OCI-LY3 (cell line): ENCODE measurements around the gene SLC16A7.

Source experiments
- H2AFZ ChIP-seq: fragments of 200-600, 300-600 bp; shearing (Covaris generic); 2 replicates; pipeline ENCODE4 v1.6.0; 2014; ENCODE audit warnings: antibody characterized with exemption, low read depth, low read length
- H3K27ac ChIP-seq: fragments of 200-600, 300-600 bp; sonication (generic); 2 replicates; pipeline ENCODE4 v1.5.1; 2014; ENCODE audit warnings: mild to moderate bottlenecking, low read length, moderate library complexity, mixed read lengths
- H3K27me3 ChIP-seq: fragments of 200-600, 300-600 bp; sonication (generic); 2 replicates; pipeline ENCODE4 v1.6.1; 2014; ENCODE audit warnings: low read depth, low read length, mixed read lengths
- H3K36me3 ChIP-seq: fragments of 200-600, 300-600 bp; sonication (generic); replicated peaks from 2 replicates; pipeline ENCODE3; 2014; ENCODE audit warnings: low read depth, low read length, mixed read lengths
- H3K4me1 ChIP-seq: fragments of 300-600, 200-600 bp; sonication (generic); 2 replicates; pipeline ENCODE4 v1.6.1; 2014; ENCODE audit warnings: low read length, mixed read lengths
- H3K4me2 ChIP-seq: fragments of 200-600, 300-600 bp; sonication (generic); 2 replicates; pipeline ENCODE4 v1.6.1; 2014; ENCODE audit warnings: low read length, mixed read lengths
- H3K4me3 ChIP-seq: fragments of 300-600, 200-600 bp; sonication (generic); 2 replicates; pipeline ENCODE4 v1.5.1; 2014; ENCODE audit warnings: antibody characterized with exemption, mild to moderate bottlenecking, low read length, moderate library complexity
- H3K79me2 ChIP-seq: fragments of 300-600, 200-600 bp; shearing (Covaris generic); 2 replicates; pipeline ENCODE4 v1.6.1; 2014; ENCODE audit warnings: mild to moderate bottlenecking, low read length, mixed read lengths
- H3K9ac ChIP-seq: fragments of 300-600, 200-600 bp; shearing (Covaris generic); 2 replicates; pipeline ENCODE4 v1.6.0; 2014; ENCODE audit warnings: mild to moderate bottlenecking, low read length, moderate library complexity
- H3K9me3 ChIP-seq: fragments of 200-600, 300-600 bp; shearing (Covaris generic); 2 replicates; pipeline ENCODE4 v1.6.1; 2014; ENCODE audit warnings: low read length, mixed read lengths; ENCODE audit not compliant: insufficient read depth
- H4K20me1 ChIP-seq: fragments of 200-600, 300-600 bp; sonication (generic); 2 replicates; pipeline ENCODE4 v1.6.1; 2016; ENCODE audit warnings: low read length, mixed read lengths; ENCODE audit not compliant: insufficient read depth
- EZH2phosphoT487 ChIP-seq: fragments of 200-600 bp; shearing (Covaris generic); IDR thresholded peaks from 2 replicates; pipeline ENCODE4 v1.6.1; 2018; ENCODE audit warnings: antibody characterized with exemption, mixed run types, low read depth
- TF ChIP-seq, protein P1 (sequence below): fragments of 200-600, 300-600 bp; sonication (generic); IDR thresholded peaks from 2 replicates; pipeline ENCODE4 v1.5.1; 2014; ENCODE audit warnings: antibody characterized with exemption, low read length, low read depth

The SLC16A7 gene

DNA sequence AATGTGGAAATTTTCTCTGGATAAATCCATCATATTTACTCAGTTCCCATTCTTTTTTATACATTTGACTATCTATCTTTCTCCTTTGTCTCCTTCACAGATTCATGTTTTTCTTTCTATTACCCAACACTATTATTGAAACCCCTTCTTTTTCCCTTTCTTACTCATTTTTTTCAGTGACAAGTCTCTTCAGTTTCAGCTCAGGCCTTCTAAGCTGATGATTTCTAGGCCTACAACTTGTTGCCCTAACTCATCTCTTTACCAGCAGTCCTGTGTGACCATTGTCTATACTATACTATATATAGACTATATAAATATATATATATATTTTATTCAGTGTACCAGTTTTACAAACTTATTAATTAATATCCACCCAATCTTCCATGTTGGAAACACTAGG is 31.8 kb downstream of the SLC16A7 start:
- Histone ChIP-seq H3K4me3 (no peak overlapping the region), H3K36me3 (peaks cover 5% of the 10 kb centered on the region), H3K27me3 (no peaks in the 10 kb centered on the region), H3K4me2 (no peak overlapping the region), H3K4me1 (peaks cover 7% of the 10 kb centered on the region), H2AFZ (no peak overlapping the region), H3K9ac (no peak overlapping the region), H3K9me3 (no peaks in the 10 kb centered on the region), H4K20me1 (no peaks in the 10 kb centered on the region), H3K79me2 (peaks cover 4% of the 10 kb centered on the region), H3K27ac (no peak overlapping the region)
- TF ChIP-seq, protein P1, sequence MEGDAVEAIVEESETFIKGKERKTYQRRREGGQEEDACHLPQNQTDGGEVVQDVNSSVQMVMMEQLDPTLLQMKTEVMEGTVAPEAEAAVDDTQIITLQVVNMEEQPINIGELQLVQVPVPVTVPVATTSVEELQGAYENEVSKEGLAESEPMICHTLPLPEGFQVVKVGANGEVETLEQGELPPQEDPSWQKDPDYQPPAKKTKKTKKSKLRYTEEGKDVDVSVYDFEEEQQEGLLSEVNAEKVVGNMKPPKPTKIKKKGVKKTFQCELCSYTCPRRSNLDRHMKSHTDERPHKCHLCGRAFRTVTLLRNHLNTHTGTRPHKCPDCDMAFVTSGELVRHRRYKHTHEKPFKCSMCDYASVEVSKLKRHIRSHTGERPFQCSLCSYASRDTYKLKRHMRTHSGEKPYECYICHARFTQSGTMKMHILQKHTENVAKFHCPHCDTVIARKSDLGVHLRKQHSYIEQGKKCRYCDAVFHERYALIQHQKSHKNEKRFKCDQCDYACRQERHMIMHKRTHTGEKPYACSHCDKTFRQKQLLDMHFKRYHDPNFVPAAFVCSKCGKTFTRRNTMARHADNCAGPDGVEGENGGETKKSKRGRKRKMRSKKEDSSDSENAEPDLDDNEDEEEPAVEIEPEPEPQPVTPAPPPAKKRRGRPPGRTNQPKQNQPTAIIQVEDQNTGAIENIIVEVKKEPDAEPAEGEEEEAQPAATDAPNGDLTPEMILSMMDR: no peak
- TF ChIP-seq EZH2phosphoT487: no peak

DNA sequence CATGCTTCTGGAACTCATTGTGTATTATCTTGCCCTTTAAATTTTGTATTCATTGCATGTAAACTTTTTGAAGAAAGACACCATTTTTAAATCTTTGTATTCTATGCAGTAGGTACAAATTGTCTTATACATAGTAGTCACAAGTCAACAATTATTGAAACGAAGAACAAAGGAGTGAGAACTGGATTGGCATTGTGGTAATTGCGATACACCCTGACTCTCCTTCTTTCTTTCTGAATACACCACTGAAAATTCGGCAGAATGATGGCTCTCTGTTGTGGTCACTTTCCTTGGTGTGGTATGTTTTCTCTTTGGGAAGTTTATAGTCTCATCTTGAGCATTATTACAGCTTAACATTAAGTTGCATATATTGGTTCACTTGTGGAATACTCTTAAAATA is 34.1 kb downstream of the SLC16A7 start:
- H3K79me2 ChIP-seq: peaks cover 9% of the 10 kb centered on the region; the same call in 1 of the 2 replicates
- H3K36me3 ChIP-seq: peaks cover 5% of the 10 kb centered on the region
- no peaks in the 10 kb centered on the region for H3K9me3 ChIP-seq
- peaks cover 17% of the 10 kb centered on the region for H3K4me1 ChIP-seq
- no peak overlapping the region for H3K4me2 ChIP-seq
- H3K27ac ChIP-seq: no peak overlapping the region
- no peaks in the 10 kb centered on the region for H4K20me1 ChIP-seq
- H2AFZ ChIP-seq: no peak overlapping the region
- H3K9ac ChIP-seq: no peak overlapping the region
- no peak for TF ChIP-seq EZH2phosphoT487
- TF ChIP-seq, protein P1: no peak
- H3K4me3 ChIP-seq: no peak overlapping the region
- H3K27me3 ChIP-seq: no peaks in the 10 kb centered on the region

DNA sequence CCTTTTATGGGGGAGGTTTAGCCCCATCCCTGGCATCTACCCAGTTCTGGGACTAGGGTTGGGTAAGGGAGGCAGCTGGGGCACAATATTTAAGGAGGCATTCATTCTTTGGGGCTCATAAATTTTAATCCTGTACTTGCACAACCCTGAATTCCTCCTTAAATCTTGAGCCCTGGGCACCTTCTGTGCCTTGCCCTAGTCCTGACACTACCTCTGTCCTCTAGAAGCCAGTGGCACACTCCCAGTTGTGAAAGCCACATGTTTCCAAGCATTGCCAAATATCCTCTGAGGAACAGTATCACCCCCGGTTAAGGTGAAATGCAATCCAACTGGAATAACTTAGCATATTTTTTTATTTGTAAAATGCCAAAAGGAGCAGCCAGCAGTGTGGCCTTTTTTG is 36.6 kb downstream of the SLC16A7 start:
- Histone ChIP-seq H3K79me2 (peaks cover 15% of the 10 kb centered on the region; the same call in 1 of the 2 replicates), H3K4me1 (peaks cover 29% of the 10 kb centered on the region), H3K4me3 (no peak overlapping the region), H3K9ac (no peak overlapping the region), H3K27ac (no peak overlapping the region), H2AFZ (no peak overlapping the region), H3K36me3 (peaks cover 5% of the 10 kb centered on the region), H3K9me3 (no peaks in the 10 kb centered on the region), H3K27me3 (no peaks in the 10 kb centered on the region), H3K4me2 (no peak overlapping the region), H4K20me1 (no peaks in the 10 kb centered on the region)
- TF ChIP-seq EZH2phosphoT487: no peak
- TF ChIP-seq, protein P1: no peak

DNA sequence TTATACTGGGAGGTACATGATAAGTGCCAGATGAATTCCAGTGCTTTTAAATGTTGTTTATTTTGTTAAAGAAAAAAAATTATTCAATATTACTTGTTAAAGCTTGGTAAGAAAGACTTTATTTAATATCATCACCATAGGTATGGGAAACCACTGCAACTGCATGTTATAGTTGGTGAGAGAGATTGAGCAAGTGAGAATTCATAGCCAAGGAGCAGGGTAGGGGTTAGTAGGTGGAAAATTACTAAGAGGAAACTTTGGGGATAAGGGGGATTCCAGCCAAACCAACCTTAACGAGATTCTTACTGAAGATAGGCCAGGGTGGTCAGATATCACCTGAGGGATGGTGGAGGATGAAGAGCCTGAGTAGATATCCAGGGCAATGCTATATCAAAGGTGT is 38.4 kb downstream of the SLC16A7 start:
- Histone ChIP-seq H3K27me3 (no peaks in the 10 kb centered on the region), H3K79me2 (peaks cover 24% of the 10 kb centered on the region), H3K36me3 (peaks cover 9% of the 10 kb centered on the region), H3K4me3 (no peak overlapping the region), H3K4me1 (peaks cover 37% of the 10 kb centered on the region), H2AFZ (no peak overlapping the region), H3K9me3 (no peaks in the 10 kb centered on the region), H4K20me1 (no peaks in the 10 kb centered on the region), H3K9ac (no peak overlapping the region), H3K27ac (no peak overlapping the region), H3K4me2 (no peak overlapping the region)
- no peak for TF ChIP-seq EZH2phosphoT487
- TF ChIP-seq, protein P1: no peak
